PFSK-1 (cell line): ENCODE results near the gene MBOAT2.

Experiments
- POLR2AphosphoS5 ChIP-seq: IDR thresholded peaks from 2 replicates; pipeline ENCODE4 v1.6.1; 2012; ENCODE audit warnings: low read depth, mild to moderate bottlenecking, control low read depth, low read length, moderate library complexity
- REST ChIP-seq, 2 experiments: IDR thresholded peaks; 2 replicates each; pipeline versions ENCODE4 v1.6.1 to v1.8.0; 2011 to 2012; ENCODE audit warnings: low read depth in 2 of 2, low read length in 2 of 2, control low read depth in 1 of 2, inconsistent platforms in 1 of 2, mild to moderate bottlenecking in 1 of 2, moderate library complexity in 1 of 2; ENCODE audit not compliant: insufficient read depth in 1 of 2

- TF ChIP-seq POLR2AphosphoS5 (no peak), REST (IDR thresholded peaks at IDR 0.05; ENCODE audit: insufficient read depth in 1 of 2, low read depth in 2 of 2, low read length in 2 of 2) (no peak)
These were observed 156.1 kb downstream of the MBOAT2 start for GRCh38 chr2:8847400-8847799.
